ENCODE measurements around the gene PPM1D.

- TF ChIP-seq CTCF (IDR thresholded peaks at IDR 0.05) (no peak), POLR2A (IDR thresholded peaks at IDR 0.05) (no peak)
Measured at GRCh38 chr17:60704170-60704569, 104.2 kb downstream of the PPM1D start.

Data from thyroid gland (tissue), 4 donors.